HepG2 (cell line): ENCODE results near the gene P2RX5. TPM values are rescaled to one million over a fixed set of nuclear protein-coding genes. Genes with fewer than 3 reads are reported as not detected.

Experiments used
- AGO1 ChIP-seq: fragments of 200-400 bp; formaldehyde crosslinking; IDR thresholded peaks from 2 replicates; pipeline ENCODE4 v1.6.1; 2017; ENCODE audit warnings: mild to moderate bottlenecking, low read depth, low read length, moderate library complexity; ENCODE audit not compliant: poor library complexity, severe bottlenecking
- AKNA ChIP-seq: sonication (generic); formaldehyde crosslinking; IDR thresholded peaks from 2 replicates; pipeline ENCODE4 v1.4.0; 2020; ENCODE audit warnings: missing genetic modification reagents, borderline replicate concordance
- EEA1 ChIP-seq: sonication (generic); formaldehyde crosslinking; IDR thresholded peaks from 2 replicates; pipeline ENCODE4 v1.5.1; 2020; ENCODE audit warnings: mild to moderate bottlenecking, missing genetic modification reagents, borderline replicate concordance
- ESRRA ChIP-seq: sonication (generic); formaldehyde crosslinking; IDR thresholded peaks from 2 replicates; pipeline ENCODE4 v1.5.1; 2020; ENCODE audit warnings: mild to moderate bottlenecking, low read depth, missing genetic modification reagents
- FOXA3 ChIP-seq: IDR thresholded peaks from 2 replicates; pipeline ENCODE4 v1.6.1; 2016; ENCODE audit warnings: missing genetic modification reagents, missing compliant biosample characterization
- HMG20B ChIP-seq: conservative IDR thresholded peaks from 2 replicates; pipeline ENCODE4 v1.6.1; 2016; ENCODE audit warnings: missing genetic modification reagents, missing compliant biosample characterization
- KAT2B ChIP-seq: fragments of 150-350 bp; IDR thresholded peaks from 2 replicates; pipeline ENCODE4 v1.6.1; 2014; ENCODE audit warnings: low read depth, low read length, borderline replicate concordance
- KDM2A ChIP-seq: sonication (generic); formaldehyde crosslinking; IDR thresholded peaks from 2 replicates; pipeline ENCODE4 v1.4.0; 2020; ENCODE audit warnings: low read depth, missing genetic modification reagents, borderline replicate concordance
- PTBP1 ChIP-seq: fragments of 200-400 bp; formaldehyde crosslinking; IDR thresholded peaks from 2 replicates; pipeline ENCODE4 v1.6.1; 2018; ENCODE audit warnings: low read length, low read depth; ENCODE audit not compliant: poor library complexity, severe bottlenecking
- SPEN ChIP-seq: sonication (generic); formaldehyde crosslinking; IDR thresholded peaks from 2 replicates; pipeline ENCODE4 v1.5.1; 2020; ENCODE audit warnings: low read depth, mild to moderate bottlenecking, missing genetic modification reagents
- TSC22D2 ChIP-seq: sonication (generic); formaldehyde crosslinking; IDR thresholded peaks from 2 replicates; pipeline ENCODE4 v1.5.1; 2020; ENCODE audit warnings: missing genetic modification reagents, mild to moderate bottlenecking, borderline replicate concordance
- ZBTB46 ChIP-seq: sonication (generic); formaldehyde crosslinking; IDR thresholded peaks from 2 replicates; pipeline ENCODE4 v1.4.0; 2020; ENCODE audit warnings: mild to moderate bottlenecking, missing genetic modification reagents, borderline replicate concordance
- ZHX2 ChIP-seq, 2 experiments: sonication (generic) in 1 of 2; formaldehyde crosslinking in 1 of 2; IDR thresholded peaks; 2 replicates each; pipeline versions ENCODE4 v1.6.1 to v1.9.0; 2014 to 2022; ENCODE audit warnings: antibody characterized with exemption in 1 of 2, borderline replicate concordance in 1 of 2, inconsistent platforms in 1 of 2, low read depth in 1 of 2, missing genetic modification reagents in 1 of 2
- ZNF274 ChIP-seq: sonication (generic); formaldehyde crosslinking; IDR thresholded peaks from 2 replicates; pipeline ENCODE4 v1.5.1; 2020; ENCODE audit warnings: mild to moderate bottlenecking, missing genetic modification reagents
- ZNF510 ChIP-seq: sonication (generic); formaldehyde crosslinking; IDR thresholded peaks from 2 replicates; pipeline ENCODE4 v1.4.0; 2020; ENCODE audit warnings: low read depth, mild to moderate bottlenecking, missing genetic modification reagents
- ZNF569 ChIP-seq: sonication (generic); formaldehyde crosslinking; IDR thresholded peaks from 2 replicates; pipeline ENCODE4 v1.5.0; 2020; ENCODE audit warnings: mild to moderate bottlenecking, missing genetic modification reagents, moderate library complexity, borderline replicate concordance
- ZNF746 ChIP-seq: sonication (generic); formaldehyde crosslinking; IDR thresholded peaks from 2 replicates; pipeline ENCODE4 v1.8.0; 2022; ENCODE audit warnings: mild to moderate bottlenecking, missing genetic modification reagents
- polyA plus RNA-seq, 8 experiments: library from polyadenylated mRNA; depleted of rRNA in 3 of 8; stranded (reverse) in 7 of 8; unstranded in 1 of 8; fragments of >200 nt; fragmentation: Illumina TruSeq in 4 of 8; extraction: Trizol in 4 of 8; gene quantifications; 2 replicates each; pipeline versions ENCODE4 v1.2.1 to v1.2.3, GENCODE V29; 2011 to 2016; ENCODE audit warnings: low read depth in 4 of 8, missing spikeins in 1 of 8, mixed read lengths in 1 of 8; ENCODE audit not compliant: insufficient read depth in 1 of 8
- total RNA-seq, 5 experiments: library from RNA; depleted of rRNA; stranded (reverse); fragments of >200 nt; fragmentation: Illumina TruSeq; extraction: Trizol; gene quantifications; 2 replicates each; pipeline ENCODE4 v1.2.3, GENCODE V29; 2016; ENCODE audit warnings: low read depth in 1 of 5

The P2RX5 gene
- total and polyA plus RNA-seq, 2 of the 13 experiments (the other 11 are each of a cell fraction or from before 2014, with no cell fraction given): 0.95 to 1.7 TPM

GRCh38 chr17:3669085-3669347 is 26.9 kb downstream of the P2RX5 start (continued):
- TF ChIP-seq ZNF510 (CRISPR knock-in tag) (0 out of 2 replicates have a peak, but pooled peaks have one; percentile 46), TSC22D2 (CRISPR knock-in tag) (no peak), ZBTB46 (0 out of 2 replicates have a peak, but pooled peaks have one; percentile 49), KDM2A (CRISPR knock-in tag) (peak; percentile 7; the same call in 1 of the 2 replicates), ESRRA (no peak), HMG20B (CRISPR knock-in tag) (no peak), SPEN (CRISPR knock-in tag) (no peak), AKNA (CRISPR knock-in tag) (no peak), FOXA3 (CRISPR knock-in tag) (no peak), ZHX2 (IDR thresholded peaks at IDR 0.05; ENCODE audit: low read depth) (no peak), ZHX2 (CRISPR knock-in tag; IDR thresholded peaks at IDR 0.05; ENCODE audit: borderline replicate concordance) (no peak), EEA1 (CRISPR knock-in tag) (0 out of 2 replicates have a peak, but pooled peaks have one; percentile 10), ZNF746 (CRISPR knock-in tag) (no peak), ZNF569 (CRISPR knock-in tag) (no peak), AGO1 (no peak), PTBP1 (no peak), KAT2B (no peak), ZNF274 (0 out of 2 replicates have a peak, but pooled peaks have one; percentile 10)
